HepG2 (cell line): ENCODE data around the gene RPL23. TPM values are rescaled to one million over a fixed set of nuclear protein-coding genes. Genes with fewer than 3 reads are reported as not detected.

ENCODE experiments used
- HDAC1 ChIP-seq: sonication (generic); formaldehyde crosslinking; IDR thresholded peaks from 2 replicates; pipeline ENCODE4 v1.5.1; 2020; ENCODE audit warnings: mild to moderate bottlenecking, missing genetic modification reagents
- KLF11 ChIP-seq: IDR thresholded peaks from 2 replicates; pipeline ENCODE4 v1.6.1; 2016; ENCODE audit warnings: missing compliant biosample characterization
- MEIS1 ChIP-seq: sonication (generic); formaldehyde crosslinking; IDR thresholded peaks from 2 replicates; pipeline ENCODE4 v1.9.0; 2021; ENCODE audit warnings: mild to moderate bottlenecking, missing genetic modification reagents, moderate library complexity, borderline replicate concordance
- NR2F6 ChIP-seq, 2 experiments: IDR thresholded peaks; 2 replicates each; pipeline ENCODE4 v1.6.1; 2016; ENCODE audit warnings: antibody characterized with exemption in 1 of 2, mild to moderate bottlenecking in 1 of 2
- POGK ChIP-seq: sonication (generic); formaldehyde crosslinking; conservative IDR thresholded peaks from 2 replicates; pipeline ENCODE4 v1.8.0; 2022; ENCODE audit warnings: mild to moderate bottlenecking, moderate library complexity, missing genetic modification reagents
- THAP7 ChIP-seq: sonication (generic); formaldehyde crosslinking; IDR thresholded peaks from 2 replicates; pipeline ENCODE4 v1.8.1; 2023; ENCODE audit warnings: mild to moderate bottlenecking, missing genetic modification reagents
- ZFY ChIP-seq: sonication (generic); formaldehyde crosslinking; IDR thresholded peaks from 2 replicates; pipeline ENCODE4 v1.4.0; 2020; ENCODE audit warnings: missing genetic modification reagents
- ZMAT3 ChIP-seq: sonication (generic); formaldehyde crosslinking; conservative IDR thresholded peaks from 2 replicates; pipeline ENCODE4 v1.7.0; 2021; ENCODE audit warnings: missing genetic modification reagents
- ZNF20 ChIP-seq: sonication (generic); formaldehyde crosslinking; IDR thresholded peaks from 2 replicates; pipeline ENCODE4 v1.4.0; 2020; ENCODE audit warnings: mild to moderate bottlenecking, moderate library complexity, missing genetic modification reagents
- ZNF33A ChIP-seq: sonication (generic); formaldehyde crosslinking; IDR thresholded peaks from 2 replicates; pipeline ENCODE4 v1.5.1; 2020; ENCODE audit warnings: missing genetic modification reagents, mild to moderate bottlenecking, moderate library complexity, borderline replicate concordance
- ZNF44 ChIP-seq: sonication (generic); formaldehyde crosslinking; IDR thresholded peaks from 2 replicates; pipeline ENCODE4 v1.5.1; 2020; ENCODE audit warnings: mild to moderate bottlenecking, missing genetic modification reagents
- ZNF510 ChIP-seq: sonication (generic); formaldehyde crosslinking; IDR thresholded peaks from 2 replicates; pipeline ENCODE4 v1.4.0; 2020; ENCODE audit warnings: low read depth, mild to moderate bottlenecking, missing genetic modification reagents
- ZNF557 ChIP-seq: sonication (generic); formaldehyde crosslinking; IDR thresholded peaks from 2 replicates; pipeline ENCODE4 v1.4.0; 2020; ENCODE audit warnings: missing genetic modification reagents
- polyA plus RNA-seq, 8 experiments: library from polyadenylated mRNA; depleted of rRNA in 3 of 8; stranded (reverse) in 7 of 8; unstranded in 1 of 8; fragments of >200 nt; fragmentation: Illumina TruSeq in 4 of 8; extraction: Trizol in 4 of 8; gene quantifications; 2 replicates each; pipeline versions ENCODE4 v1.2.1 to v1.2.3, GENCODE V29; 2011 to 2016; ENCODE audit warnings: low read depth in 4 of 8, missing spikeins in 1 of 8, mixed read lengths in 1 of 8; ENCODE audit not compliant: insufficient read depth in 1 of 8
- total RNA-seq, 5 experiments: library from RNA; depleted of rRNA; stranded (reverse); fragments of >200 nt; fragmentation: Illumina TruSeq; extraction: Trizol; gene quantifications; 2 replicates each; pipeline ENCODE4 v1.2.3, GENCODE V29; 2016; ENCODE audit warnings: low read depth in 1 of 5
- TF ChIP-seq, protein P1 (sequence below): sonication (generic); formaldehyde crosslinking; IDR thresholded peaks from 2 replicates; pipeline ENCODE4 v1.8.0; 2022; ENCODE audit warnings: missing genetic modification reagents, low read depth, mild to moderate bottlenecking, borderline replicate concordance
- TF ChIP-seq, protein P2 (sequence below): sonication (generic); formaldehyde crosslinking; IDR thresholded peaks from 2 replicates; pipeline ENCODE4 v1.5.0; 2020; ENCODE audit warnings: missing genetic modification reagents, mild to moderate bottlenecking, borderline replicate concordance
- TF ChIP-seq, protein P3 (sequence below): sonication (generic); formaldehyde crosslinking; IDR thresholded peaks from 2 replicates; pipeline ENCODE4 v1.4.0; 2020; ENCODE audit warnings: mild to moderate bottlenecking, low read depth, missing genetic modification reagents
- TF ChIP-seq, protein P4 (sequence below): IDR thresholded peaks from 2 replicates; pipeline ENCODE4 v1.6.1; 2016; ENCODE audit warnings: low read depth, missing genetic modification reagents, missing compliant biosample characterization

RPL23 gene
- total and polyA plus RNA-seq, 2 of the 13 experiments (the other 11 are each of a cell fraction or from before 2014, with no cell fraction given), result 2,790 to 4,860 TPM

GRCh38 chr17:38871247-38872015, 17.9 kb upstream of the RPL23 start (continued):
- TF ChIP-seq, protein P1, sequence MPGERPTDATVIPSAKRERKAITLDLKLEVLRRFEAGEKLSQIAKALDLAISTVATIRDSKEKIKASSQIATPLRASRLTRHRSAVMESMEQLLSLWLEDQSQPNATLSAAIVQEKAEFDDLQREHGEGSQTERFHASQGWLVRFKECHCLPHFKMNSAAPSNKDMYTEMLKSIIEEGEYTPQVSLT (CRISPR knock-in tag), result no peak
- TF ChIP-seq ZNF510 (CRISPR knock-in tag), result no peak; the same call in 1 of the 2 replicates
- TF ChIP-seq, protein P2, sequence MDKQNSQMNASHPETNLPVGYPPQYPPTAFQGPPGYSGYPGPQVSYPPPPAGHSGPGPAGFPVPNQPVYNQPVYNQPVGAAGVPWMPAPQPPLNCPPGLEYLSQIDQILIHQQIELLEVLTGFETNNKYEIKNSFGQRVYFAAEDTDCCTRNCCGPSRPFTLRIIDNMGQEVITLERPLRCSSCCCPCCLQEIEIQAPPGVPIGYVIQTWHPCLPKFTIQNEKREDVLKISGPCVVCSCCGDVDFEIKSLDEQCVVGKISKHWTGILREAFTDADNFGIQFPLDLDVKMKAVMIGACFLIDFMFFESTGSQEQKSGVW, result no peak
- TF ChIP-seq, protein P3, sequence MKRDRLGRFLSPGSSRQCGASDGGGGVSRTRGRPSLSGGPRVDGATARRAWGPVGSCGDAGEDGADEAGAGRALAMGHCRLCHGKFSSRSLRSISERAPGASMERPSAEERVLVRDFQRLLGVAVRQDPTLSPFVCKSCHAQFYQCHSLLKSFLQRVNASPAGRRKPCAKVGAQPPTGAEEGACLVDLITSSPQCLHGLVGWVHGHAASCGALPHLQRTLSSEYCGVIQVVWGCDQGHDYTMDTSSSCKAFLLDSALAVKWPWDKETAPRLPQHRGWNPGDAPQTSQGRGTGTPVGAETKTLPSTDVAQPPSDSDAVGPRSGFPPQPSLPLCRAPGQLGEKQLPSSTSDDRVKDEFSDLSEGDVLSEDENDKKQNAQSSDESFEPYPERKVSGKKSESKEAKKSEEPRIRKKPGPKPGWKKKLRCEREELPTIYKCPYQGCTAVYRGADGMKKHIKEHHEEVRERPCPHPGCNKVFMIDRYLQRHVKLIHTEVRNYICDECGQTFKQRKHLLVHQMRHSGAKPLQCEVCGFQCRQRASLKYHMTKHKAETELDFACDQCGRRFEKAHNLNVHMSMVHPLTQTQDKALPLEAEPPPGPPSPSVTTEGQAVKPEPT (CRISPR knock-in tag), result 0 out of 2 replicates have a peak, but pooled peaks have one; percentile 22
- peak; percentile 100 for TF ChIP-seq NR2F6 (IDR thresholded peaks at IDR 0.05)
- peak; percentile 100 for TF ChIP-seq NR2F6 (CRISPR knock-in tag; IDR thresholded peaks at IDR 0.05)
- no peak for TF ChIP-seq ZNF33A
- peak; percentile 60; the same call in 1 of the 2 replicates for TF ChIP-seq ZNF44 (CRISPR knock-in tag)
- no peak for TF ChIP-seq POGK (CRISPR knock-in tag)
- TF ChIP-seq KLF11 (CRISPR knock-in tag), result no peak; the same call in 1 of the 2 replicates
- TF ChIP-seq MEIS1, result peak; percentile 87
- TF ChIP-seq ZFY (CRISPR knock-in tag), result peak; percentile 50; the same call in 1 of the 2 replicates
- TF ChIP-seq, protein P4, sequence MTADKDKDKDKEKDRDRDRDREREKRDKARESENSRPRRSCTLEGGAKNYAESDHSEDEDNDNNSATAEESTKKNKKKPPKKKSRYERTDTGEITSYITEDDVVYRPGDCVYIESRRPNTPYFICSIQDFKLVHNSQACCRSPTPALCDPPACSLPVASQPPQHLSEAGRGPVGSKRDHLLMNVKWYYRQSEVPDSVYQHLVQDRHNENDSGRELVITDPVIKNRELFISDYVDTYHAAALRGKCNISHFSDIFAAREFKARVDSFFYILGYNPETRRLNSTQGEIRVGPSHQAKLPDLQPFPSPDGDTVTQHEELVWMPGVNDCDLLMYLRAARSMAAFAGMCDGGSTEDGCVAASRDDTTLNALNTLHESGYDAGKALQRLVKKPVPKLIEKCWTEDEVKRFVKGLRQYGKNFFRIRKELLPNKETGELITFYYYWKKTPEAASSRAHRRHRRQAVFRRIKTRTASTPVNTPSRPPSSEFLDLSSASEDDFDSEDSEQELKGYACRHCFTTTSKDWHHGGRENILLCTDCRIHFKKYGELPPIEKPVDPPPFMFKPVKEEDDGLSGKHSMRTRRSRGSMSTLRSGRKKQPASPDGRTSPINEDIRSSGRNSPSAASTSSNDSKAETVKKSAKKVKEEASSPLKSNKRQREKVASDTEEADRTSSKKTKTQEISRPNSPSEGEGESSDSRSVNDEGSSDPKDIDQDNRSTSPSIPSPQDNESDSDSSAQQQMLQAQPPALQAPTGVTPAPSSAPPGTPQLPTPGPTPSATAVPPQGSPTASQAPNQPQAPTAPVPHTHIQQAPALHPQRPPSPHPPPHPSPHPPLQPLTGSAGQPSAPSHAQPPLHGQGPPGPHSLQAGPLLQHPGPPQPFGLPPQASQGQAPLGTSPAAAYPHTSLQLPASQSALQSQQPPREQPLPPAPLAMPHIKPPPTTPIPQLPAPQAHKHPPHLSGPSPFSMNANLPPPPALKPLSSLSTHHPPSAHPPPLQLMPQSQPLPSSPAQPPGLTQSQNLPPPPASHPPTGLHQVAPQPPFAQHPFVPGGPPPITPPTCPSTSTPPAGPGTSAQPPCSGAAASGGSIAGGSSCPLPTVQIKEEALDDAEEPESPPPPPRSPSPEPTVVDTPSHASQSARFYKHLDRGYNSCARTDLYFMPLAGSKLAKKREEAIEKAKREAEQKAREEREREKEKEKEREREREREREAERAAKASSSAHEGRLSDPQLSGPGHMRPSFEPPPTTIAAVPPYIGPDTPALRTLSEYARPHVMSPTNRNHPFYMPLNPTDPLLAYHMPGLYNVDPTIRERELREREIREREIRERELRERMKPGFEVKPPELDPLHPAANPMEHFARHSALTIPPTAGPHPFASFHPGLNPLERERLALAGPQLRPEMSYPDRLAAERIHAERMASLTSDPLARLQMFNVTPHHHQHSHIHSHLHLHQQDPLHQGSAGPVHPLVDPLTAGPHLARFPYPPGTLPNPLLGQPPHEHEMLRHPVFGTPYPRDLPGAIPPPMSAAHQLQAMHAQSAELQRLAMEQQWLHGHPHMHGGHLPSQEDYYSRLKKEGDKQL (CRISPR knock-in tag), result peak; percentile 80
- peak; percentile 87; the same call in 1 of the 2 replicates for TF ChIP-seq ZNF557 (CRISPR knock-in tag)
- no peak for TF ChIP-seq THAP7
- TF ChIP-seq ZMAT3 (CRISPR knock-in tag), result peak; percentile 72
- TF ChIP-seq HDAC1 (CRISPR knock-in tag), result peak; percentile 78
- no peak for TF ChIP-seq ZNF20 (CRISPR knock-in tag)
